WTC11 (cell line): ENCODE data around the gene ATP11A.
"Not testable (repeated sequence)": the region's sequence is repeated elsewhere in the genome, so short reads cannot be mapped to it uniquely, and the experiment has no call there.

ENCODE experiments used
- CBFB ChIP-seq: sonication (generic); formaldehyde crosslinking; IDR thresholded peaks from 2 replicates; pipeline ENCODE4 v1.8.1; 2022; ENCODE audit warnings: mild to moderate bottlenecking, low read depth, missing genetic modification reagents
- CREB1 ChIP-seq: sonication (generic); formaldehyde crosslinking; IDR thresholded peaks from 2 replicates; pipeline ENCODE4 v1.8.0; 2023; ENCODE audit warnings: mild to moderate bottlenecking, missing genetic modification reagents
- CTCF ChIP-seq: fragments of 200-600 bp; IDR thresholded peaks from 2 replicates; pipeline ENCODE4 v1.8.0; 2022; ENCODE audit warnings: antibody characterized with exemption
- FOXK1 ChIP-seq: sonication (generic); formaldehyde crosslinking; IDR thresholded peaks from 2 replicates; pipeline ENCODE4 v1.8.0; 2022; ENCODE audit warnings: mild to moderate bottlenecking, moderate library complexity, missing genetic modification reagents
- HMGA2 ChIP-seq: fragments of 250-450 bp; sonication (Bioruptor Pico); IDR thresholded peaks from 2 replicates; pipeline ENCODE4 v1.4.0; 2021; ENCODE audit warnings: mild to moderate bottlenecking, moderate library complexity
- NR2C2 ChIP-seq: sonication (generic); formaldehyde crosslinking; IDR thresholded peaks from 2 replicates; pipeline ENCODE4 v1.8.0; 2022; ENCODE audit warnings: mild to moderate bottlenecking, missing genetic modification reagents
- SMAD4 ChIP-seq: sonication (generic); formaldehyde crosslinking; IDR thresholded peaks from 2 replicates; pipeline ENCODE4 v1.8.0; 2022; ENCODE audit warnings: mild to moderate bottlenecking, missing genetic modification reagents
- TP53 ChIP-seq: sonication (generic); formaldehyde crosslinking; IDR thresholded peaks from 2 replicates; pipeline ENCODE4 v1.8.1; 2023; ENCODE audit warnings: mild to moderate bottlenecking, missing genetic modification reagents
- ZNF121 ChIP-seq: sonication (generic); formaldehyde crosslinking; IDR thresholded peaks from 2 replicates; pipeline ENCODE4 v1.8.0; 2023; ENCODE audit warnings: missing genetic modification reagents
- ZNF219 ChIP-seq: sonication (generic); formaldehyde crosslinking; IDR thresholded peaks from 2 replicates; pipeline ENCODE4 v1.8.0; 2023; ENCODE audit warnings: missing genetic modification reagents, mild to moderate bottlenecking, borderline replicate concordance
- ZNF317 ChIP-seq: sonication (generic); formaldehyde crosslinking; IDR thresholded peaks from 2 replicates; pipeline ENCODE4 v1.8.1; 2023; ENCODE audit warnings: low read depth, mild to moderate bottlenecking, moderate library complexity, missing genetic modification reagents, borderline replicate concordance
- TF ChIP-seq, protein P1 (sequence below): sonication (generic); formaldehyde crosslinking; IDR thresholded peaks from 2 replicates; pipeline ENCODE4 v1.8.1; 2023; ENCODE audit warnings: mild to moderate bottlenecking, missing genetic modification reagents, moderate library complexity
- TF ChIP-seq, protein P2 (sequence below): sonication (generic); formaldehyde crosslinking; IDR thresholded peaks from 2 replicates; pipeline ENCODE4 v1.8.1; 2023; ENCODE audit warnings: mild to moderate bottlenecking, missing genetic modification reagents, borderline replicate concordance

DNA sequence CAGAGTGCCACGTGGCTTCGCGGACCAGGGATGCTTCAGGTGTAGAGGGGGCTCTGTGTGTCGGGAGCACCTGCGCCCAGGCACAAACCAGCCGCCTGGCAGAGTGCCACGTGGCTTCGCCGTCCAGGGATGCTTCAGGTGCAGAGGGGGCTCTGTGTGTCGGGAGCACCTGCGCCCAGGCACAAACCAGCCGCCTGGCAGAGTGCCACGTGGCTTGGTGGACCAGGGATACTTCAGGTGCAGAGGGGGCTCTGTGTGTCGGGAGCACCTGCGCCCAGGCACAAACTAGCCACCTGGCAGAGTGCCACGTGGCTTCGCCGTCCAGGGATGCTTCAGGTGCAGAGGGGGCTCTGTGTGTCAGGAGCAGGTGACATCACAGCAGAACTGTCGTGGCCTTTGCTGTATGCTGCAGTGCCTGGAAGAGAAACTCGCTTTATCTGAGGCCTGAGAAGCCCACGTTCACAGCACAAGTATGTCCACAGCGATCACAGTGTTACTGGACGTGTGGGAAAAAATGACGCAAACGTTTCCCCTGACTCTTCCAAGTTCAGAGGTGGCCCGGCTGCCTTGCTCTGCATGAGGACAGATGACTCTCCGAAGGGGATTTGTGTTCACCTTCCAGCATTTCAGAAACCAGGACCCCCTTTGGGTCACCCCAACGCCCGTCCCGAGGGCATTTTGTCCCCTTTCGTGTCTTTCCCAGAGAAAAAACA lies 151.6 kb downstream of the ATP11A start:
- TF ChIP-seq TP53 (CRISPR knock-in tag); ZNF219 (CRISPR knock-in tag); ZNF121 (CRISPR knock-in tag); HMGA2 (CRISPR knock-in tag); CTCF; SMAD4 (CRISPR knock-in tag); NR2C2; CBFB (CRISPR knock-in tag); CREB1 (CRISPR knock-in tag); FOXK1; ZNF317 (CRISPR knock-in tag): not testable (repeated sequence)
- TF ChIP-seq, protein P1, sequence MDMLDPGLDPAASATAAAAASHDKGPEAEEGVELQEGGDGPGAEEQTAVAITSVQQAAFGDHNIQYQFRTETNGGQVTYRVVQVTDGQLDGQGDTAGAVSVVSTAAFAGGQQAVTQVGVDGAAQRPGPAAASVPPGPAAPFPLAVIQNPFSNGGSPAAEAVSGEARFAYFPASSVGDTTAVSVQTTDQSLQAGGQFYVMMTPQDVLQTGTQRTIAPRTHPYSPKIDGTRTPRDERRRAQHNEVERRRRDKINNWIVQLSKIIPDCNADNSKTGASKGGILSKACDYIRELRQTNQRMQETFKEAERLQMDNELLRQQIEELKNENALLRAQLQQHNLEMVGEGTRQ (CRISPR knock-in tag) = not testable (repeated sequence)
- TF ChIP-seq, protein P2, sequence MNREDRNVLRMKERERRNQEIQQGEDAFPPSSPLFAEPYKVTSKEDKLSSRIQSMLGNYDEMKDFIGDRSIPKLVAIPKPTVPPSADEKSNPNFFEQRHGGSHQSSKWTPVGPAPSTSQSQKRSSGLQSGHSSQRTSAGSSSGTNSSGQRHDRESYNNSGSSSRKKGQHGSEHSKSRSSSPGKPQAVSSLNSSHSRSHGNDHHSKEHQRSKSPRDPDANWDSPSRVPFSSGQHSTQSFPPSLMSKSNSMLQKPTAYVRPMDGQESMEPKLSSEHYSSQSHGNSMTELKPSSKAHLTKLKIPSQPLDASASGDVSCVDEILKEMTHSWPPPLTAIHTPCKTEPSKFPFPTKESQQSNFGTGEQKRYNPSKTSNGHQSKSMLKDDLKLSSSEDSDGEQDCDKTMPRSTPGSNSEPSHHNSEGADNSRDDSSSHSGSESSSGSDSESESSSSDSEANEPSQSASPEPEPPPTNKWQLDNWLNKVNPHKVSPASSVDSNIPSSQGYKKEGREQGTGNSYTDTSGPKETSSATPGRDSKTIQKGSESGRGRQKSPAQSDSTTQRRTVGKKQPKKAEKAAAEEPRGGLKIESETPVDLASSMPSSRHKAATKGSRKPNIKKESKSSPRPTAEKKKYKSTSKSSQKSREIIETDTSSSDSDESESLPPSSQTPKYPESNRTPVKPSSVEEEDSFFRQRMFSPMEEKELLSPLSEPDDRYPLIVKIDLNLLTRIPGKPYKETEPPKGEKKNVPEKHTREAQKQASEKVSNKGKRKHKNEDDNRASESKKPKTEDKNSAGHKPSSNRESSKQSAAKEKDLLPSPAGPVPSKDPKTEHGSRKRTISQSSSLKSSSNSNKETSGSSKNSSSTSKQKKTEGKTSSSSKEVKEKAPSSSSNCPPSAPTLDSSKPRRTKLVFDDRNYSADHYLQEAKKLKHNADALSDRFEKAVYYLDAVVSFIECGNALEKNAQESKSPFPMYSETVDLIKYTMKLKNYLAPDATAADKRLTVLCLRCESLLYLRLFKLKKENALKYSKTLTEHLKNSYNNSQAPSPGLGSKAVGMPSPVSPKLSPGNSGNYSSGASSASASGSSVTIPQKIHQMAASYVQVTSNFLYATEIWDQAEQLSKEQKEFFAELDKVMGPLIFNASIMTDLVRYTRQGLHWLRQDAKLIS (CRISPR knock-in tag) = not testable (repeated sequence)
